GM12878 (cell line): ENCODE data around the gene ADGRA3. TPM values are rescaled to one million over a fixed set of nuclear protein-coding genes. Genes with fewer than 3 reads are reported as not detected.
A peak's percentile ranks its signal among the peaks of the same experiment; 100 is the strongest.

ENCODE experiments used
- ATF2 ChIP-seq: IDR thresholded peaks from 2 replicates; pipeline ENCODE4 v1.6.1; 2012; ENCODE audit warnings: low read length, inconsistent platforms
- BCL3 ChIP-seq: IDR thresholded peaks from 2 replicates; pipeline ENCODE4 v1.6.1; 2011; ENCODE audit warnings: borderline replicate concordance, low read depth, mild to moderate bottlenecking, moderate library complexity, low read length; ENCODE audit not compliant: insufficient read depth, poor library complexity, severe bottlenecking
- CUX1 ChIP-seq: IDR thresholded peaks from 2 replicates; pipeline ENCODE4 v1.6.1; 2012; ENCODE audit warnings: improper control_type of control experiment, low read depth, low read length; ENCODE audit not compliant: insufficient replicate concordance
- HCFC1 ChIP-seq: fragments of 150-350 bp; IDR thresholded peaks from 2 replicates; pipeline ENCODE4 v1.6.1; 2014; ENCODE audit warnings: low read length
- MEF2B ChIP-seq: fragments of 450-650 bp; IDR thresholded peaks from 2 replicates; pipeline ENCODE4 v1.6.1; 2018; ENCODE audit warnings: mild to moderate bottlenecking, moderate library complexity; ENCODE audit not compliant: partially characterized antibody, poor library complexity, severe bottlenecking
- REST ChIP-seq: IDR thresholded peaks from 2 replicates; pipeline ENCODE4 v1.6.1; 2012; ENCODE audit warnings: mild to moderate bottlenecking, low read depth, low read length
- SIN3A ChIP-seq: IDR thresholded peaks from 2 replicates; pipeline ENCODE4 v1.6.1; 2012; ENCODE audit warnings: low read depth, low read length, improper control_type of control experiment
- TCF3 ChIP-seq: IDR thresholded peaks from 2 replicates; pipeline ENCODE4 v1.6.1; 2012; ENCODE audit warnings: low read depth, mild to moderate bottlenecking, low read length, borderline replicate concordance; ENCODE audit not compliant: insufficient read depth
- YY1 ChIP-seq: IDR thresholded peaks from 2 replicates; pipeline ENCODE4 v1.6.1; 2011; ENCODE audit warnings: low read depth, mild to moderate bottlenecking, low read length
- ZBTB11 ChIP-seq: fragments of 450-650 bp; formaldehyde crosslinking; IDR thresholded peaks from 2 replicates; pipeline ENCODE4 v1.5.0; 2022; ENCODE audit warnings: mild to moderate bottlenecking, missing genetic modification characterization
- ZNF384 ChIP-seq: IDR thresholded peaks from 2 replicates; pipeline ENCODE4 v1.6.1; 2012; ENCODE audit warnings: low read depth, mild to moderate bottlenecking, low read length, improper control_type of control experiment, borderline replicate concordance
- polyA plus RNA-seq, 11 experiments: library from polyadenylated mRNA; depleted of rRNA in 4 of 11; unstranded in 6 of 11; stranded (reverse) in 5 of 11; fragments of >200 nt; fragmentation: Nextera tagmentation in 4 of 11; fragmentation: Illumina TruSeq in 1 of 11; extraction: Ambion mirVana in 4 of 11; extraction: Trizol in 1 of 11; gene quantifications; 1 replicate in 1 of 11; 2 replicates in 10 of 11; pipeline versions ENCODE4 v1.2.1 to v1.2.3, GENCODE V29; 2011 to 2016; ENCODE audit warnings: inconsistent platforms in 2 of 11, missing spikeins in 2 of 11, low read depth in 1 of 11
- total RNA-seq, 4 experiments: library from RNA; depleted of rRNA in 3 of 4; stranded (reverse); fragments of >200 nt in 3 of 4; fragmentation: Illumina TruSeq in 1 of 4; extraction: Trizol in 1 of 4; gene quantifications; 2 replicates each; pipeline versions ENCODE4 v1.2.1 to v1.2.3, GENCODE V29; 2013 to 2021

Gene ADGRA3
- total and polyA plus RNA-seq, 10 of the 15 experiments (the other 5 are each of a cell fraction or from before 2014, with no cell fraction given): 0.24 to 66.2 (median 2.5) TPM

- TF ChIP-seq CUX1 (no peak), YY1 (0 out of 2 replicates have a peak, but pooled peaks have one; percentile 13), BCL3 (no peak), REST (no peak), MEF2B (peak; percentile 18), HCFC1 (no peak), ZBTB11 (CRISPR knock-in tag) (no peak), ZNF384 (no peak), TCF3 (no peak), ATF2 (no peak), SIN3A (no peak)
Observed at GRCh38 chr4:22515888-22516541, at the start of gene ADGRA3 (continued).
